ENCODE measurements around the gene PRF1. TPM values are rescaled to one million over a fixed set of nuclear protein-coding genes. Genes with fewer than 3 reads are reported as not detected.

PRF1 gene
- total RNA-seq, 2 donors from 2014 or later, result 16.5 to 18.0 TPM

- no peak overlapping the region for H3K4me3 Mint-ChIP-seq
- H3K36me3 Mint-ChIP-seq (ENCODE audit: low read depth), result peaks cover 5% of the 10 kb centered on the region
- H3K27ac Mint-ChIP-seq, result no peak overlapping the region
- no peak for DNase-seq
- peaks cover 4% of the 10 kb centered on the region for H3K4me1 Mint-ChIP-seq
- no peak for ATAC-seq
- no peaks in the 10 kb centered on the region for H3K9me3 ChIP-seq (ENCODE audit: control insufficient read depth, low read length, poor library complexity, severe bottlenecking)
- H3K27me3 Mint-ChIP-seq, result peaks cover 35% of the 10 kb centered on the region
These were observed 26.8 kb upstream of the PRF1 start for GRCh38 chr10:70629338-70629737.

DNA sequence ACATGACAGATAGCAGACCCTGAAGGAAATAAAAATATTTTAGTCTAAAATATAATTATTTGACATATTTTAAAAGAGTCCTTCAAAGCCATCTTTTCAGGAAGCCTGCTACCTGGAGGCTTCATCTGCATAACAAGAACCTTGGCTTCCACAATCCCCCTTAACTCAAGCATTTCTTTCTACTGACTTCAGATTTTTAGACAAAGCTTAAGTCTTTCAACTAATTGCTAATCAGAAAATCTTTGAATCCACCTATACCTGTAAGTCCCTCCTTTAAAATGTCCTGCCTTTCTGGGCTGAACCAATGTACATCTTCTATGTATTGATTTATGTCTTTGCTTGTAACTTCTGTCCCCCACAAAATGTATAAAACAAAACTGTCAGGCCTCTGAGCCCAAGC, 23.5 kb upstream of the PRF1 start:
- no peak overlapping the region for H3K4me3 Mint-ChIP-seq
- no peaks in the 10 kb centered on the region for H3K9me3 ChIP-seq (ENCODE audit: control insufficient read depth, low read length, poor library complexity, severe bottlenecking)
- H3K4me1 Mint-ChIP-seq, result no peaks in the 10 kb centered on the region
- no peak for DNase-seq
- ATAC-seq, result no peak
- no peak overlapping the region for H3K27ac Mint-ChIP-seq
- H3K27me3 Mint-ChIP-seq, result peaks cover 17% of the 10 kb centered on the region
- peaks cover 5% of the 10 kb centered on the region for H3K36me3 Mint-ChIP-seq (ENCODE audit: low read depth)

GRCh38 chr10:70622981-70623844, 20.7 kb upstream of the PRF1 start:
- Mint-ChIP-seq H3K4me3 (no peak overlapping the region), H3K27ac (no peak overlapping the region), H3K27me3 (peaks cover 18% of the 10 kb centered on the region), H3K36me3 (ENCODE audit: low read depth) (peaks cover 5% of the 10 kb centered on the region), H3K4me1 (no peaks in the 10 kb centered on the region)
- no peak for DNase-seq
- H3K9me3 ChIP-seq (ENCODE audit: control insufficient read depth, low read length, poor library complexity, severe bottlenecking), result no peaks in the 10 kb centered on the region
- no peak for ATAC-seq

DNA sequence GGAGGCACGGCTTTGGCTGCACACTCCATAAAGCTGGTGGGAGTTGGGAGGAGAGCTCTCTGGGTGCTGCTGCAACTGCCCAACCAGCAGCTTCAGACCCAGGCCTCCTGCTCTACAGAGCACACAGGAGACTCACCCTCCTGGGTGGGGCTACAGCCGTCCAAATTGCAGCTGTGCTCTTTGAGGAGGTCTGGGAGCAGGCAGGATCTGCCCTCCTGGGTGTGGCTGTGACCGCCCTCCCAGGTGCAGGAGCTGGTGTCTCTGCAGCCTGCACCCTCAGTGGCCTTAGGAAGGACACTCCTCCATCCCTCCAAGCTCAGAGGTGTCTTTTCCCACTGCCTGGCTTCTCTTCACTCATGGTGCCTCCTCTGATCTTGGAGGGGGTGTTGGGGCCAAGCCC, 20.0 kb upstream of the PRF1 start:
- no peak overlapping the region for H3K27ac Mint-ChIP-seq
- no peak for DNase-seq
- no peaks in the 10 kb centered on the region for H3K9me3 ChIP-seq (ENCODE audit: control insufficient read depth, low read length, poor library complexity, severe bottlenecking)
- H3K4me1 Mint-ChIP-seq, result no peaks in the 10 kb centered on the region
- peaks cover 24% of the 10 kb centered on the region for H3K27me3 Mint-ChIP-seq
- peaks cover 5% of the 10 kb centered on the region for H3K36me3 Mint-ChIP-seq (ENCODE audit: low read depth)
- ATAC-seq, result no peak
- H3K4me3 Mint-ChIP-seq, result no peak overlapping the region

GRCh38 chr10:70621503-70622078, 19.1 kb upstream of the PRF1 start:
- Mint-ChIP-seq H3K36me3 (ENCODE audit: low read depth) (peaks cover 5% of the 10 kb centered on the region), H3K27me3 (peaks cover 28% of the 10 kb centered on the region), H3K4me3 (no peak overlapping the region), H3K27ac (no peak overlapping the region), H3K4me1 (peaks cover 4% of the 10 kb centered on the region)
- no peak for DNase-seq
- H3K9me3 ChIP-seq (ENCODE audit: control insufficient read depth, low read length, poor library complexity, severe bottlenecking), result no peaks in the 10 kb centered on the region
- no peak for ATAC-seq

DNA sequence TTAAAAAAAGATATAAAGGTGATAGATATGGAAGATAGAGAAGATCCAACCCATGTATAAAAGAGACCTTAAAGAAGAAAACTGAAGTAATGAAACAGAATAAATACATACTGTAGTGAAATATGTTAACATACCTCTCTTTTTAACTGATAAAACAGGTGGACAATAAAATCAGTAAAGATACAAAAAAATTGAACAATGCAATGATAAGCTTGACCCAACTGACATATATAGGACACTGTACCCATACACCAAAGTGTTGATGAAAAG, 17.4 kb upstream of the PRF1 start:
- DNase-seq, result no peak
- Mint-ChIP-seq H3K4me1 (peaks cover 9% of the 10 kb centered on the region), H3K27me3 (peaks cover 30% of the 10 kb centered on the region), H3K36me3 (ENCODE audit: low read depth) (no peaks in the 10 kb centered on the region), H3K4me3 (no peak overlapping the region), H3K27ac (no peak overlapping the region)
- no peaks in the 10 kb centered on the region for H3K9me3 ChIP-seq (ENCODE audit: control insufficient read depth, low read length, poor library complexity, severe bottlenecking)
- no peak for ATAC-seq

DNA sequence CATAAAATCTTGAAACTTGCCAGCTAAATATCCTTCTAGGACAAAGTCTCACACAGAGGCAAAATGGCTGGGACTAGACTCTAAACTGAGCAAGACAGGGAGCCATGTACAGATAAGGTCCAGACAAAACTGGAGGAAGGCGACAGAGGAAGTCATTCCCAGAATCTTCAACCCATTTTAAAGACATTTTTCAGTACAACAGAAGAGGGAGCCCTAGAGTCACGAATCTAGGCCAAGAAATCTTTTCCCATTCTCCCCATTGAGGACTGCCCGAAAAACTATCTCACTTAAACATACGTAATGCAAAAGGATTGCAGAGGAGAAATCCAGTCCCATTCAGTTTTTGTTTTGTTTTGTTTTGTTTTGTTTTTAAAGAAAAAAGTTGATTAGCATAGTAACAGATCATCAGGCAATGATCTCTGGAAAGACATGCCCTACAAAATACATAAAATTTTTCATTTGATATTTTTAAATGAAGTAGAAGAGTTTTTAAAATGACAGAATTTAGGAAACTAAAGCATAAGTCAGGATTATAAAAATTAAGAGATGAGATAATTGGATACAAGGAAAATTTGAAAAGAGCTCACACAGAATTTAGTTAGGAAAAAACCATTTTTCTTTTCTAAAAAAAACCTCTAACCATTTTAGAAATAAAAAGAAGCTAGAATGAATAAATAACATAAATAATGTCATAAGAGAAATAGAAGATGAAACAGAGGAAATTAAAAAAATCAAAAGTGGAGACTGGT, 16.9 kb upstream of the PRF1 start:
- Mint-ChIP-seq H3K4me3 (no peak overlapping the region), H3K36me3 (ENCODE audit: low read depth) (no peaks in the 10 kb centered on the region), H3K27ac (no peak overlapping the region), H3K4me1 (peaks cover 9% of the 10 kb centered on the region), H3K27me3 (peaks cover 33% of the 10 kb centered on the region)
- H3K9me3 ChIP-seq (ENCODE audit: control insufficient read depth, low read length, poor library complexity, severe bottlenecking), result no peaks in the 10 kb centered on the region
- no peak for ATAC-seq
- DNase-seq, result no peak

- Mint-ChIP-seq H3K4me1 (peaks cover 9% of the 10 kb centered on the region), H3K27me3 (peaks cover 33% of the 10 kb centered on the region), H3K27ac (no peak overlapping the region), H3K4me3 (no peak overlapping the region), H3K36me3 (ENCODE audit: low read depth) (no peaks in the 10 kb centered on the region)
- no peaks in the 10 kb centered on the region for H3K9me3 ChIP-seq (ENCODE audit: control insufficient read depth, low read length, poor library complexity, severe bottlenecking)
- ATAC-seq (no peak), DNase-seq (no peak)
These were observed 16.1 kb upstream of the PRF1 start for GRCh38 chr10:70618663-70619062.

DNA sequence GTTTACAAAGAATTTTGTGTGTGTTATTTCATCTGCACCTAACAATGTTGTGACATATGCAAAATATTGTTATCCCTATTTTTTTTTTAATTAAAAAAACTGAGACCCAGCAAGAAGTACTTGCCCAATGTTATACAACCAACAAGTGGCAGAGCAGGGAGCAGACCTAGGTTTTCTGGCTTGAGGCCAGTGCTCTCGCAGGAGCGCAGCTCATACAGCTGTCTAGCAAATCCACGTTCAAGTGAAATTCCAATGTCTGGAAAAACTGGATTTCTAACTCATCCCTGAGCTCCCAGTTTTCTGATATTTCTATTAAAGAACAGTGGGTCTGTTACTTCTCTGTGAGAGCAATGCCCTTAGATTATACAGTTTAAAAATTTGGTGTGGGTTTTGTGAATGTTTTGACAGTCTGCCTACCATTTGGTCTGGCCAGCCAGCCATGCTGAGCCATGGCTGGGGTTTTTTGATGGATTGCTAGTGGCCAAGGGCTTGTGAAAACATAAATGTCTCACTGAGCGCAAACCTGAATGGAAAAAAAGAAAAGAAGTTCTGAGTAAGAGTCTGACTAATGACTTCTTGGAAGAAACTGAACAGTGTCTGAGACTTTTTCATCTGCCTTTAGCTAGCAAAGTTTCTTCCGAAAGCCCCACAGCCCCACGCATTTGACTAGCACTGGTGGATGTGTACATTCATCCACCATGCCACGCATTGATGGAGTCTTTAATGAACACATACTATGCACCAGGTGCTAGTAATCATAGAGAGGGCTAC, 15.4 kb upstream of the PRF1 start:
- no peak overlapping the region for H3K27ac Mint-ChIP-seq
- peaks cover 9% of the 10 kb centered on the region for H3K4me1 Mint-ChIP-seq
- no peak overlapping the region for H3K4me3 Mint-ChIP-seq
- H3K9me3 ChIP-seq (ENCODE audit: control insufficient read depth, low read length, poor library complexity, severe bottlenecking), result no peaks in the 10 kb centered on the region
- ATAC-seq (no peak), DNase-seq (no peak)
- H3K36me3 Mint-ChIP-seq (ENCODE audit: low read depth), result no peaks in the 10 kb centered on the region
- H3K27me3 Mint-ChIP-seq, result peaks cover 33% of the 10 kb centered on the region

DNA sequence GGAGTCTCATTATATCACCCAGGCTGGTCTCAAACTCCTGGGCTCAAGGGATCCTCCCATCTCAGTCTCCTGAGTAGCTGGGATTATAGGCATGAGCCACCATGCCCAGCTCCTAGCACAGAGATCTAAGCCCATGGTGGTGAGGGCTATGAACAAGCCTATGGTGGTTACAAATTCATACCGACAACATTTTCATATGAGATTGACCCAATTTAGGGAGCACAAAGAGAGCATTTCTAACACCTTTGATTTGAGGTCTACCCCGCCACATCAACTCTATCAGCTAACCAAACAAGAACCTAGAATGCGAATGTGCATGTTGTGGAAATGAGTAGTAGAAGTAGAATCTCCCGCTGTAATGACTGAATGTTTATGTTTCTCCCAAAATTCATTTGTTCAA, 14.2 kb upstream of the PRF1 start:
- ATAC-seq, result peak; percentile 21
- Mint-ChIP-seq H3K27ac (no peak overlapping the region), H3K4me3 (no peak overlapping the region), H3K27me3 (peaks cover 33% of the 10 kb centered on the region), H3K4me1 (peaks cover 9% of the 10 kb centered on the region), H3K36me3 (ENCODE audit: low read depth) (no peaks in the 10 kb centered on the region)
- no peak for DNase-seq
- H3K9me3 ChIP-seq (ENCODE audit: control insufficient read depth, low read length, poor library complexity, severe bottlenecking), result no peaks in the 10 kb centered on the region

DNA sequence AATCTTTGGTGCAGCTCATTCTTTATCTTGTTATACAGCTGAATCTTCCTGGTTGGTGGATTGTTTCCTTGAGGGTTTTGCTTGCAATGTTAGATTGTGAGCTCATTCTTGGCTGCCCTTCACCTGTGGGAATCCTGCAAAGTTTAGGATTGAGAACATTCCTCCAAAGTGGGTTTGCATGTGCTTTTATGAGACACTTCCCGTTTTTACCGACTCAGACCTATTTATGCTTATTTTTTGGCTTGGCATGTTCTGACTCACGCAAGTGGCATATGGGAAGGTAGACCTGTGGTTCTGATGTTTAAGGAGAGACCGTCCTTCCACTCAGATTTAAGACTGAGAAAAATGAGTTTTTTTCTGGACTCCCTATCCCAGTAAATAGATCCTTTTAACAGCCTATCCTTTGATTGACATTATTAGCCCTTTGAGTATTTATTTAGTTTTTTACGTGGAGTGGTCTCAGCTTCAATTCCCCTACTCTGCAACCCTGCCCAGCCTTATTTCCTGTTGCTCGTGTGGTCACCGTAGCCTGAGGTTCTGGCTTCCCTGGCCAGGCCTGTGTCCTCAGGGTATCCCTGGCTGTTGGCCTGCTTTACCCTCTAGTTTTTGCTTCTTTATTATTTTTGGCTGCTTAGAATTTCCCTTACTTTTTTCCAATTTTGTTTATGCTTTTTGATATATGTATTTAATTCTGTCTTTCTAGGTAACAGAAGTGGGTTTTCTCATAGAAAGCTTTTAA, 13.4 kb upstream of the PRF1 start:
- Mint-ChIP-seq H3K27ac (no peak overlapping the region), H3K36me3 (ENCODE audit: low read depth) (no peaks in the 10 kb centered on the region), H3K4me3 (no peak overlapping the region), H3K4me1 (peaks cover 9% of the 10 kb centered on the region), H3K27me3 (peaks cover 33% of the 10 kb centered on the region)
- no peaks in the 10 kb centered on the region for H3K9me3 ChIP-seq (ENCODE audit: control insufficient read depth, low read length, poor library complexity, severe bottlenecking)
- ATAC-seq (no peak), DNase-seq (no peak)

- ATAC-seq, result no peak
- Mint-ChIP-seq H3K36me3 (ENCODE audit: low read depth) (no peaks in the 10 kb centered on the region), H3K4me3 (no peak overlapping the region), H3K4me1 (peaks cover 9% of the 10 kb centered on the region), H3K27ac (no peak overlapping the region), H3K27me3 (peaks cover 33% of the 10 kb centered on the region)
- DNase-seq, result no peak
- no peaks in the 10 kb centered on the region for H3K9me3 ChIP-seq (ENCODE audit: control insufficient read depth, low read length, poor library complexity, severe bottlenecking)
These were observed 12.7 kb upstream of the PRF1 start for GRCh38 chr10:70615211-70615610.

Measured in T-helper 17 cell (primary cell).